ENCODE data around the gene RNF186.
"Not testable (repeated sequence)": the region's sequence is repeated elsewhere in the genome, so short reads cannot be mapped to it uniquely, and the experiment has no call there.

Gene RNF186

DNA sequence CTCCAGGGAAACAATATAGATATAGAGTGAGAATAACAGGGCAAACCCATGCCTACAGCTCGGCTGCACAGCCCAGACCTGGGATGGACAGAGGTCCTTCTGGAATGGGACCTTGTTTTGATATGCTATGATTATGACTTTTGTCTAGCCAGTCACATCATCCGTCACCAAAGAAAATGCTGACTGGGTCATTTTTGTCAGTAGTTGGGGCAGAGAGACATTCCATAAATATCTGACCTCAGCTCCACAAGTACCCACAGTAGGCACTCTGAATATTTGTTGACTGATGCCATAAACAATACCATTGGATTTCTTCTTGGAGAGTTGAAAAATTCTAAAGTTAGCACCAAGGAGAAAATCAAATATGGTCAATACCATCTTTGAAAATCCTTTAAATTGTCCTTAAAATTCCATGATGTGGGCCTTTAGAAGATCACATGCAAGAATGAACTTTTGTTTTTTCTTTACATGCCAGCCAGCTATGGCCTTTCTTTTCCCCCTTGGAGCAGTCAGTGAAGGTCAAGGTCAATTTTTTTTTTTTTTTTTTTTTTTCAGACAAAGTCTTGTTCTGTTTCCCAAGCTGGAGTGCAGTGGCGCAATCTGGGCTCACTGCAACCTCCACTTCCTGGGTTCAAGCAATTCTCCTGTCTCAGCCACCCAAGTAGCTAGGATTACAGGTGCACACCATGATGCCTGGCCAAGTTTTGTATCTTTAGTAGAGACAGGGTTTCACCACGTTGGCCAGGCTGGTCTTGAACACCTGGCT lies 22.7 kb downstream of the RNF186 start:
- no peak for DNase-seq

DNA sequence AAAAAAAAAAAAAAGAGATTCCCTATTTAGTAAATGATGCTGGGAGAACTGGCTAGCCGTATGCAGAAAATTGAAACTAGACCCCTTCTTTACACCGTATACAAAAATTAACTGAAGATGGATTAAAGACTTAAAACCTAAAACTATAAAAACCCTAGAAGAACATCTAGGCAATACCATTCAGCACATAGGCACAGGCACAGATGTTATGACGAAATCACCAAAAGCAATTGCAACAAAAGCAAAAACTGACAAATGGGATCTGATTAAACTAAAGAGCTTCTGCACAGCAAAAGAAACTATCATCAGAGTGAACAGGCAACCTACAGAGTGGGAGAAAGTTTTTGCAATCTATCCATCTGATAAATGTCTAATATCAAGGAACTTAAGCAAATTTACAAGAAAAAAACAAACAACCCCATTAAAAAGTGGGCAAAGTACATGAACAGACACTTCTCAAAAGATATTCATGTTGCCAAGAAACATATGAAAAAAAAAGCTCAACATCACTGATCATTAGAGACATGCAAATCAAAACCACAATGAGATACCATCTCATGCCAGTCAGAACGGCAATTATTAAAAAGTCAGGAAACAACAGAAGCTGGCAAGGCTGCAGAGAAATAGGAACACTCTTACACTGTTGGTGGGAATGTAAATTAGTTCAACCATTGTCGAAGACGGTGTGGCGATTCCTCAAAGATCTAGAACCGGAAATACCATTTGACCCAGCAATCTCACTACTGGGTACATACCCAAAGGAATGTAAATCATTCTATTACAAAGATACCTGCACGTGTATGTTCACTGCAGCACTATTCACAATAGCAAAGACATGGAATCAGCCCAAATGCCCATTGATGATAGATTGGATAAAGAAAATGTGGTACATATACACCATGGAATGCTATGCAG lies 24.8 kb downstream of the RNF186 start:
- not testable (repeated sequence) for DNase-seq

DNA sequence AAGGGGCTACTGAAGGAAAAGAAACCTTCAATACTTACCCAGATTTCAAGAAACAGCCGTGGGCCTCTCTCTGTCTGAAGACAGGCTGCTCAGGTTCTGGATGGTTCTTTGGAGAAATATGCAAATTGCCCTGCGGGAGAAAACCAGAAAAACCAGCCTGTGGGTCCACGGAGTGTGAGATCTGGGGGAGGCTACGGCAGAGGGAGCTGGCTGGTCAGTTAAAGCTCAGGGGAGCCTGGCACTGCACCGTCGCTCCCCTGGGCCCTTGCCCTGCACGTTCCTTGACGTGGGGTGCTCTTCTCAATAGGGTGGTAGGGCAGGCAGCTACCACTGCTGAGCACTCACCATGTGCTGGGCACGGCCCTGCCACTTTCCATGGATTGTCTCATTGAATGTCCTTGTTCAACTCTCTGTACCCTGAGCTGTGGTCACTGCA lies 28.1 kb downstream of the RNF186 start:
- no peak for DNase-seq

DNA sequence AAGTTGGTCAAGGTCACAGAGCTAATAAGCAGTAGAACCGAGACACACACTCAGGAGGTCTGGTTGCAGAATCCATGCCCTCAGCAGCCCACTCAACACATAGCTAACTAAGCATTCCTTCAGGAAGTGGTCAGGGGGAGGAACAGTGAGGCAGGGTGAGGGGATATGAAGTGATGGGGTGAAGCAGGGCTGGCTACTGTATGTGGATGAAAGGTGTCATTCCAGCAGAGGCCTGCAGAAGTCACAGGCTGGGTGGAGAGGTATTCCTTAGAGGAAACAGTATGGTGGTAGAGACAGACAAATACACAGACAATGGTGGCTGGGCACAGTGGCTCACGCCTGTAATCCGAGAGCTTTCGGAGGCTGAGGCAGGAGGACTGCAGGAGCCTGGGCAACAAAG lies 29.4 kb downstream of the RNF186 start:
- no peak for DNase-seq

DNA sequence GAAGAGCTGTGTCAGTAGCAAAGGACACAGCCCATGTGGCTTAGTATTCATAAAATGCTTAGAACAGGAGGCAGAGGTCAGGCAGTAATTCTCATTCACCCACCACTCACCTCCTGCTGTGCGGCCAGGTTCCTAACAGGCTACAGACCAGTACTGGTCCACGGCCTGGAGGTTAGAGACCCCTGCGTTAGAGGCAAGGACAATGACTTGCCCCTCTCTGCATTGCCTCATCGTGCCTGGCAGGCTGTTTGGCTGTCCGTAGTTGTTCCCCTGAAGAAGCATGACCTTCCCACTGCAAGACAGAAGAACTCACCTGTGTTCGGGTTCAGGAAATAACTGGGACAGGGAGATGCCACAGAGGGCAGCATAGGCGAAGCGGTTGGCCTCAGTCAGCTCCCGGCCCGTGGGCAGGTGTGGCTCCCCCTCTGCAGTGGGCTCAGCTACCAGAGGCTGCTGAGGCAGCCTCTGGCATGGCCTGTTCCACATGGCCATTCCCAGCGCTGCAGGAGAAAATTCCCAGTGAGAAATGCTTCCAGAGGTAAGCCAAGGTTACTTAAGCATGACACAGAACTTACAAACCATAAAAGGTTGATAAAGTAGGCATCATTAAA lies 34.7 kb downstream of the RNF186 start:
- DNase-seq = no peak

DNA sequence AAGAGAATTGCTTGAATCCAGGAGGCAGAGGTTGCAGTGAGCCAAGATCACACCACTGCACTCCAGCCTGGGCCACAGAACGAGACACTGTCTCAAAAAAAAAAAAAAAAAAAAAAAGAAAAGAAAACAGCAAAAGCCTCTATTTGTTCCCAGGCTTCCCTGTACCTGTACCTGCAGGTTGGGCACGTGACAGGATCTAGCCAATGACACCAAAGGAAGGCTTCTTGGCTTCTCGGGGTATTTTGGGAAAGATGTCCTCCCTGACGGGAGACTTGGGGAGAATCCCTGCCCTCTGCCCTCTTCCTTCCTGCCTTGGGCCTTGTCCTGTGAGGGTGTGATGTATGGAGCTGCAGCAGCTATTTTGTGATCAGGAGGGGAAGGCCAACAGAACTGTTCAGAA lies 38.1 kb downstream of the RNF186 start:
- DNase-seq = no peak

DNA sequence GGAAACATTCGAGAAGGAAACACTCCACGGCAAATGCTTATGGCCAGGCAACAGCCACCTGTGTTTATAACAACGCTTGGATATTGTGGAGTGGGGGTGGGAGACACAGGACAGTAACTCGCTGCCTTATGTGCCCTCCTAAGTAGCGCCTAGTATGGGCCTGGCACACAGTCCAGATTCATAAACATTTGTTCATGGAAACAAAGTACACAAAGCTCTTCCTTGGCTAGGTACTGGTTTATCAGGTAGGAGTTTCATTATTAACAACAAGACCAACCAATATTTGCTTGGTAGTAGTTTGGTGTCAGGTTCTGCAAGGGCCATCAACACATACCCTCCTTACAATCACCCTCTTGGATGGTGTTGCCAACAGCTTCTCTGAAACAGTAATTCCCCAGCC lies 38.8 kb downstream of the RNF186 start:
- no peak for DNase-seq

DNA sequence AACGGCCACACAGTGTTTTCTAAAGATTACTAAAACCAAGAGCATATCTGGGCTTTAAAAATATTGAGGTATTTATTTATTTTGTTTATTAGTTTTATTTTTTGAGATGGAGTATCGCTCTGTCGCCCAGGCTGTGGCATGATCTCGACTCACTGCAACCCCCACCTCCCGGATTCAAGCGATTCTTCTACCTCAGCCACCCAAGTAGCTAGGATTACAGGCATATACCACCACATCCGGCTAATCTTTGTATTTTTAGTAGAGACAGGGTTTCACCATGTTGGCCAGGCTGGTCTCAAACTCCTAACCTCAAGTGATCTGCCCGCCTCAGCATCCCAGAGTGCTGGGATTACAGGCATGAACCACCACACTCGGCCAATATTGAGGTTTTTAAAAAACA lies 39.3 kb downstream of the RNF186 start:
- no peak for DNase-seq

DNA sequence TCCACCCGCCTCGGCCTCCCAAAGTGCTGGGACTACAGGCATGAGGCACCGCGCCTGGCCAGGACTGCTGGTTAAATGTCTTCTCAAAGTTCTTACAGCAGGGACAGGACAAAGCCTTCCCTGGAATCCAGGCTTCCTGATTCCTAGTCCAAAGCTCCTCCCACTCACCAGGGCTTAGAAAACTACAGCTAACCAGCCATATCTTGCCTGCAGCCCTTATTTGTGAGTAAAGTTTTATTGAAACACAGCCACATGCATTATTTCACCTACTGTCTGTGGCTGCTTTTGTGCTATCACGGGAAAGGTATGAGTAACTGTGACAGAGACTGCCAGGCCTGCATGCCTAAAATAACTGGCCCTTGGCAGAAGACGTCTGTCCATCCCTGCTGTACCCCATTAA lies 39.8 kb downstream of the RNF186 start:
- no peak for DNase-seq

DNA sequence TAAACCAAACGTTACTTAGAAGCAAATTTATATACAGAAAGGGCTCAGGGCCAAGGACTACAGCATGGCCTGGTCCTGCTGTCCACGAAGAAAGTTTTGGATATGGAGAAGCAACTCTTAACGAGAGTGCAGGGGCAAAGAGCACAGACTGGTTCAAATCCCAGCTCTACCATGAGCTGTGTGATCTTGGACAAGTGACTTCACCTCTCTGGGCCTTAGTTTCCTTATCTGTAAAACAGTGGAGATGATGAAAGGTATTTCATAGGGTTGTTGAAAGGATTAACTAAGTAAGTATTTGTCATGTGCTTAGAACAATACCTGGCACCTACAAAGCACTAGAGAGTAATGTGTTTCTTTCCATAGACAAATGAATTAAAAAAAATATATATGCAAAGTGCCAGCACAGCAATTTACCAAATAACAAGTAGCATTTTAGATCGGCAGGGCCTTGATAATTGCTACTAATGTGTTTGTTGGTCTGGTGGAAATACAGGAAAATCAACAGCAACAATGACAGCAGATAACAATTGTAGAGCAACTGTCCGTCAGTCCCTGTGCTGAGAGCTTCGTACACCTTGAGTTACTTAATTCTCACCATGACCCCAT lies 40.8 kb downstream of the RNF186 start:
- no peak for DNase-seq

DNA sequence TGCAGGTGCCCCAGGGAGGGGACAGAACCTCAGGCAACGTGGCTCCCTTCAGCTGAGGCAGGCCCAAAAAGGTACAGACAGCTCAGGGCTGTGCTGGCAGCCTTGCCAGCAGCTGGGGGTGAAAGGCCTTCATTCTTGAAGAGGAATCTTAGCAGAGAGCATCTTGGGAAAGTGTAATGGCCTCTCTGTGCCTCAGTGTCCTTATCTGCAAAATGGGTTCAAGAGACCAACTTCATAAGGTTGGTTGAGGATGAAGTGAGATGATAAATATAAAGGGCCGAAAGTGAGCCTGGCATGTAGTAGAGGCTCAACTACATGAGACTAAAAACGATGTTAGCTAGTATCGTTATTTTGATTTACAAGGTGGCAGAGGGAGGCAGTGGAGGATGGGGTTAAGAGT lies 41.6 kb downstream of the RNF186 start:
- no peak for DNase-seq

DNA sequence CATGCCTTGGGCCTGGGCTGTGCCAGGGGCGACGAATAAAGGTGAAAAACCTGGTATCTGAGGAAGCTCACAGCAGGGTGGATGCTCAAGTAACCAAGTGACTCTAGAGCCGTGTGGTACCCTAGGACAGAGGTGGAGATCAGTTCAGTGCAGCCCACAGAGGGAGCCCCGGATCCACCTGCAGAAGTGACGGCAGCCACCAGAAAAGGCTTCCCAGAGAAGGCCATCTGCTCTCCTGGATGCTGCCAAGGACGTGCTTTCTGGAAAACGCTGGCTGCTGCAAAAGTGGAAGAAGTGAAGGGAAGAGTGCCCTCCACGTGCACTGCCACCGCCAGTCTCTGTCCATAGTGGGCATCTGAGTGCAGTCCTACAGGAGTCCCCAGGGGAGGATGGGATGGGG lies 43.0 kb downstream of the RNF186 start:
- DNase-seq = no peak

DNA sequence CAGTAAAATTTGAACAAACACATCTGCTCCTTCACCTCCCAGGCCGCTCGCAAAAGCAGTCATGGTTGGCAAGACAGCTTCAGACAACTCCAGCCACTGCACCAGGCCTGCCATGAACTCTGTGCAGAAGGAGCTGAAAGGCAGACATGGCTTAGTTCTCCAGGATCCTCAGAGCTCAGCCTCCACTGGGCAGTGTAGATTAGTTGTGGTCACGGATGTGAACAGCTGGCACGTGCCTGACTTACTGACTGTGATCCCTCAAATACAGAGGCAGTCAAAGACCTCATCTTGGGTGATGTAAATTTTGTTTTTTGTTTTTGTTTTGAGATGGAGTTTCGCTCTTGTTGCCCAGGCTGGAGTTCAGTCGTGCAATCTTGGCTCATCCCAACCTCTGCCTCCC lies 43.7 kb downstream of the RNF186 start:
- no peak for DNase-seq

DNA sequence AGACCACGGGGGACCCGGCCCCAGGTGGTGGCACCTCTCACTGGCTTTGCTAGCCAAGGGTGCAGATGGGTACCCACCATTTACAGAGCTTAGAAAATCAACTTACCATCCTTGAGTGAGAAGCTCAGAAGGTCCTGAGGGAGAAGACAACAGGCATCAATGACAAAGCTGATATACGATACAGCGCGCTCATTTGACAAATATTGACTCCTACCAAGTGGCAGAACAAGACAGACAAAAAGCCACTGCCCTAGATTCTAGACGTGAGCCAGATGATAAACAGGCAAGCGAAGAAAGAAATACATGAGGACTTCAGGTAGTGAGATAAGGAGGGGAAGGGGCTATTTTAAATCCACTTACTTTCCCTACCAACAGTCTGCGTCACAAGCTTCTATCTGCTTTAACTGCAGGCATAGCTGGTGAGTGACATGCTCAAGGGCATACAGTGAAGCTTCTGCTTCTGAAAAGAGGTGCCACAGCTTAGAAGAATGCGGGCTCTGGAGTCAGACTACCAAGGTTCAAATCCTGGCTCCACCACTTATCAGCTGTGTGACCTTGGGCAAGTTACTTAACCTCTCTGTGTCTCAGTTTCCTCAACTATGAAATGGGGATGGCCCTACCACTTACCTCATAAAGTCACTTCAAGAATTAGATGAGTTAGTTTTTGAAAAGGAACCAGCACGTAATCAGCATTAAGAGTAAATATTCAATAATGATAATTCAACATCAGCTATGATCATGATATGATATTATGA lies 44.5 kb downstream of the RNF186 start:
- no peak for DNase-seq

DNA sequence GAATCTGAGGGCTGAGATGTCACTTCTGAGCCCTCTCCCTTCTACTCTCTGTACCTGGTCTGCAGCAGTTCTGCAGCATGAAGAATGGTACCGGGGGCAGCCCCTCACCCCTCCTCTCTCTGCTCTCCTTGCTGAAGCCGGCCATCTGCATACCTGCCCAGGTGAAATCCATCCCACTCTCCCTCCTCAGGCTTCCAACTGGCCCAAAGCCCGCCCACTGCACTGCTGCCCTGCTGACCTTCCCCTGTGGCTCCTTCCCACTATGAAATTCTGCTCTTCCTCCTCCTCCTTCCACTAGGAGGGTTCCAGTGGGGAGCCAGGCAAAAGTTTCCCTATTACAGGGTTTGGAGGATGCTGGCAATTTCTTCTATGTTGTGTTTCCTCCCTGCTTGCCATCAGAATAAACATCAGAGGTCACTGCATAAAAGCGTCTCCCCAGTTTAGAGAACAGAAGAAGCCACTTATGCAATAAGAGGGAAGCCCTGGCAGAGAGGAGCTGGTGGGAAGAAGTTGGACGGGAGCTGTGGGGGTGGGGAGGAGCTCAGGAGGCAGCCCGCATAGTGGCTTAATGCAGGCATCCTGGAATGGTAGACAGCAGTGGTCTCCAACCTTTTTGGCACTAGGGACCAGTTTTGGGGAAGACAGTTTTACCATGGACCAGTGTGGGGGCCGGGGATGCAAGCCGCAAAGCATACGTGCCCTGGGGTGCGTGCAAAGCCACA lies 45.7 kb downstream of the RNF186 start:
- DNase-seq = no peak

DNA sequence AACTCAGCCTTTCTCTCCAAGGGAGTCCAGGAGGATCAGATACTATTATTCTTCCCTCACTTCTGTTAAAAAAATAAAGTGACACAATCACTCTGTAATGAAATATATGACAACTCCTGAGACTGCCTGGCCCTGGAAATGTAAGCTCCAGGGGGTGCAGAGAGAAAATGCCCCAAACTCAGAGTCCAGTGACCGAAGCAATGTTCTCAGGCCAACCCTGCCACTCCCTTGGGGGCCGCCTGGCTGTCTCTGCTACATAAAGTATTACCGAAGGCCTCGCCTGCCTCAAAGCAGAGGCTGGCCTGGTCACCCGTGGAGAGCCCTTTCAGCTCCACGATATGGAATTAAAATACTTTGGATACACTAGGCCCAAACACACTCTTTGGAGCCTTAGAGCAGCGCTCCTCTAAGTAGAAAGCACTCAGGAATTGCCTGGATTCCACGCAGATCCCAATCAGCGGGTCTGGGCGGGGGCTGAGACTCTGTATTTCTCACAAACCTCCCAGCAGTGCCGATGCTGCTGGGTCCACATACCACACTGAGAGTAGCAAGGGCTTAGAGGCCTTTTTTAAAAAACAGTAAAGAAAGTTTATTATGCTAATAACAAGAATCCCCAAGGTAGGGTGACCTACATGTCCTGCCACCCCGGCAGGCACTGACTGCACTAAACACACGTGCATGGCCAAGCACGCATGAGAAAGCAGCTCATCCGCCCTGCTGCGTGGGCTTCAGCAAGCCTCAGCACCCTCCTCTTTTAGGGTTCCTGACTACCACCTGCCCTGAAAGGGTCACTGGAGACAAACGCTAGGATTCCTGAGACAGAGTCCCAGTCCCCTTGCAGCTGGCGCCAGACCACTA lies 46.5 kb downstream of the RNF186 start:
- DNase-seq = no peak

DNA sequence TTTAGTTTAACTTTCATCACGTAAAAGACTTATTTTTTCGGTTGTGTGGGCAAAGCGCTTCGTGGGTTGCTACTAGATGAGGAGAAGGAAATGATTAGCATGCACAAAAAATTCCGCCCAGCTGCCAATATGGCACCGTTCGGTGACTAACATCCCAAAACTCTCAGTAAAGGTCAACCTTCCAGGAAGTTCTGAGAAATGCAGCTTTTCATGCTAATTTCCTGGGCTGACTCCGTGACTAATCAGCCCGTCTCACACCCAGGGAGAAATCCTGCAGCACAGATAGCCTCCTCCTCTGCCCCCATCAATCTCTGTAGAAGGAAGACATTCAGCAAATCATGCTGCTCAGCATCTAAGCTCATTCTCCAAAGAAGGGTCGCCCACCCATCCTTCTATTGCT lies 49.5 kb downstream of the RNF186 start:
- DNase-seq = no peak

DNA sequence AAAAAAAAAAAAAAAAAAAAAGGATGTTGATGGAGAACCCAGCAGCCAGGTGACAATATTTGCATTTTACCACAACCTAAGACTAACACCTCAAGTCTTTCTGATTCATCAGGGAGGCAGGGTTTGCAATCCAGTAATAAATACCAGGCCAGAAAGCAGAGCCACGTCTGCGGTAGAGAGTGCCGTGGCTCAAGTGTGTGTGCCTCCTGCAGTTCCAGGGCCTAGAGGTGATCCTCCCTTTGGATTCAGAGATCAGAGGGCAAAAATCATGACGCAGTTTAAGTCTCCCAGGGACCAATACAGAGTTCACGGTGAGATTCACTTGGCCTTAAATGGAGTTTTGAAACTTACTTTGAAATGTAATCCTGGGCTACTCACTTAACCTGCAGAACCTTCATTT lies 50.2 kb downstream of the RNF186 start:
- no peak for DNase-seq
